PC-3 (cell line): ENCODE results near the gene PDCD2. TPM values are rescaled to one million over a fixed set of nuclear protein-coding genes. Genes with fewer than 3 reads are reported as not detected.

Source experiments
- ATAC-seq: fragments of 200-7000 bp; cut with Tn5 transposase; 2 replicates; pipeline ENCODE4 v1.9.1; 2020; ENCODE audit warnings: mild to moderate bottlenecking, moderate library complexity
- BruUV-seq: library from RNA; stranded (reverse); fragments of 400-500 nt; replicated peaks from 2 replicates; lab custom pipeline; 2021; lab: Mats Ljungman, UMichigan
- CTCF ChIA-PET: fragments of 300-600 bp; sonication (Branson Sonifier 250); formaldehyde crosslinking; loops from one replicate; lab custom pipeline; 2022; ENCODE audit warnings: antibody characterized with exemption; lab: Charles Lee
- POLR2A ChIA-PET: fragments of 300-600 bp; sonication (Branson Sonifier 250); formaldehyde crosslinking; loops from one replicate; lab custom pipeline; 2022; ENCODE audit warnings: antibody characterized with exemption; ENCODE audit not compliant: unreplicated experiment; lab: Charles Lee
- DNase-seq: peaks from one replicate; pipeline ENCODE4 v3.0.0-alpha.2; 2015
- H2AFZ ChIP-seq: fragments of 300-600 bp; sonication (generic); 2 replicates; pipeline ENCODE4 v1.6.0; 2016; ENCODE audit warnings: antibody characterized with exemption, low read length
- H3F3A ChIP-seq: fragments of 300-600 bp; sonication (generic); one replicate; pipeline ENCODE4 v1.6.0; 2017; ENCODE audit warnings: antibody characterized with exemption, low read length, control low read depth, mild to moderate bottlenecking; ENCODE audit not compliant: unreplicated experiment
- H3K27ac ChIP-seq: fragments of 300-600 bp; sonication (generic); 2 replicates; pipeline ENCODE4 v1.5.1; 2016; ENCODE audit warnings: mild to moderate bottlenecking, low read length
- H3K27me3 ChIP-seq: fragments of 300-600 bp; sonication (generic); 2 replicates; pipeline ENCODE4 v1.6.1; 2016; ENCODE audit warnings: low read length, mixed read lengths
- H3K36me3 ChIP-seq: fragments of 300-600 bp; sonication (generic); 2 replicates; pipeline ENCODE4 v1.6.1; 2016; ENCODE audit warnings: low read depth, mixed run types, low read length, mixed read lengths
- H3K4me1 ChIP-seq: fragments of 300-600 bp; sonication (generic); 2 replicates; pipeline ENCODE4 v1.5.1; 2016; ENCODE audit warnings: low read length; ENCODE audit not compliant: insufficient read depth
- H3K4me2 ChIP-seq: fragments of 300-600 bp; sonication (generic); 2 replicates; pipeline ENCODE4 v1.6.0; 2016; ENCODE audit warnings: low read length
- H3K4me3 ChIP-seq: fragments of 300-600 bp; sonication (generic); 2 replicates; pipeline ENCODE4 v1.5.1; 2016; ENCODE audit warnings: mild to moderate bottlenecking, low read length, mixed read lengths
- H3K79me2 ChIP-seq: fragments of 300-600 bp; sonication (generic); 2 replicates; pipeline ENCODE4 v1.6.1; 2017; ENCODE audit warnings: low read length, mixed read lengths
- H3K9ac ChIP-seq: fragments of 300-600 bp; sonication (generic); 2 replicates; pipeline ENCODE4 v1.6.0; 2016; ENCODE audit warnings: mild to moderate bottlenecking, low read length
- H3K9me2 ChIP-seq: fragments of 300-600 bp; sonication (generic); replicated peaks from 2 replicates; pipeline ENCODE4 v1.6.1; 2016; ENCODE audit warnings: mixed run types, low read length, mixed read lengths
- H3K9me3 ChIP-seq: fragments of 300-600 bp; sonication (generic); 2 replicates; pipeline ENCODE4 v1.6.1; 2016; ENCODE audit warnings: low read length, mixed read lengths
- H4K20me1 ChIP-seq: fragments of 300-600 bp; sonication (generic); 2 replicates; pipeline ENCODE4 v1.6.1; 2016; ENCODE audit warnings: low read length, mixed read lengths
- EZH2 ChIP-seq: fragments of 300-600 bp; sonication (generic); IDR thresholded peaks from one replicate; pipeline ENCODE4 v1.6.1; 2017; ENCODE audit warnings: antibody characterized with exemption, mild to moderate bottlenecking, low read length; ENCODE audit not compliant: unreplicated experiment
- EZH2phosphoT487 ChIP-seq: fragments of 300-600 bp; sonication (generic); IDR thresholded peaks from 2 replicates; pipeline ENCODE4 v1.6.1; 2018; ENCODE audit warnings: mild to moderate bottlenecking, antibody characterized with exemption, low read length, borderline replicate concordance
- intact Hi-C: fragments of 100-400 bp; cut with micrococcal nuclease; formaldehyde crosslinking; loops from 2 replicates; pipeline ENCODE4 v1.9.0; 2023
- total RNA-seq: library from RNA; depleted of rRNA; stranded (reverse); fragments of >200 nt; gene quantifications from 2 replicates; pipeline ENCODE4 v1.2.3, GENCODE V29; 2014
- TF ChIP-seq, protein P1 (sequence below): fragments of 300-600 bp; sonication (generic); conservative IDR thresholded peaks from 2 replicates; pipeline ENCODE4 v1.5.1; 2017; ENCODE audit warnings: antibody characterized with exemption, low read depth, mild to moderate bottlenecking, low read length

Gene PDCD2
- total RNA-seq, 1 experiment from 2014 or later: 95.4 TPM

DNA sequence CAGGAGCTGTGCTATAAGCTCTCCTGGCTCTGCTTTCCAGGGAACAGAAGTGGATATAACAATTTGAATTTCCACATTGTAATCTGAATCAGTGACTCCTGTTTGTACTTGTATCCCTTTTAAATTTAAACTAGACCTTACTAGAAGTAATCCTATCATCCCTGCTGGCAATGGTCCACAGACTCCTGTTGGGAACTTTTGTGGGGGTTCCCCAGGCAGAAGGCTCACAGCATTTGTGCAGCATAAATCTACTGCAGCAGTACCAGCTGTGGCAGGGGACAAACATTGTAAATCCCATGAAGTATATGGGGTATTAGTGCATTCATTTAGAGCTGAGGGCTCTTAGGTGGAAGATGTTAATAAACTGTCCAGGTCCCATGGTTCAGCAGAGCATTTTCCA, 12.0 kb upstream of the PDCD2 start:
- no TSS peak for BruUV-seq
- CTCF ChIA-PET: no interaction called here
- no peaks in the 10 kb centered on the region for H3K9me3 ChIP-seq
- H3F3A ChIP-seq: no peaks in the 10 kb centered on the region
- no peak overlapping the region for H3K4me3 ChIP-seq
- intact Hi-C loops: no loop called here
- no peaks in the 10 kb centered on the region; the same call in 1 of the 2 replicates for H3K27me3 ChIP-seq
- no peak overlapping the region for H3K4me2 ChIP-seq
- no peaks in the 10 kb centered on the region for H3K36me3 ChIP-seq
- DNase-seq (no peak), ATAC-seq (no peak)
- H3K4me1 ChIP-seq: no peaks in the 10 kb centered on the region
- H3K27ac ChIP-seq: no peak overlapping the region
- H2AFZ ChIP-seq: no peak overlapping the region
- TF ChIP-seq, protein P1, sequence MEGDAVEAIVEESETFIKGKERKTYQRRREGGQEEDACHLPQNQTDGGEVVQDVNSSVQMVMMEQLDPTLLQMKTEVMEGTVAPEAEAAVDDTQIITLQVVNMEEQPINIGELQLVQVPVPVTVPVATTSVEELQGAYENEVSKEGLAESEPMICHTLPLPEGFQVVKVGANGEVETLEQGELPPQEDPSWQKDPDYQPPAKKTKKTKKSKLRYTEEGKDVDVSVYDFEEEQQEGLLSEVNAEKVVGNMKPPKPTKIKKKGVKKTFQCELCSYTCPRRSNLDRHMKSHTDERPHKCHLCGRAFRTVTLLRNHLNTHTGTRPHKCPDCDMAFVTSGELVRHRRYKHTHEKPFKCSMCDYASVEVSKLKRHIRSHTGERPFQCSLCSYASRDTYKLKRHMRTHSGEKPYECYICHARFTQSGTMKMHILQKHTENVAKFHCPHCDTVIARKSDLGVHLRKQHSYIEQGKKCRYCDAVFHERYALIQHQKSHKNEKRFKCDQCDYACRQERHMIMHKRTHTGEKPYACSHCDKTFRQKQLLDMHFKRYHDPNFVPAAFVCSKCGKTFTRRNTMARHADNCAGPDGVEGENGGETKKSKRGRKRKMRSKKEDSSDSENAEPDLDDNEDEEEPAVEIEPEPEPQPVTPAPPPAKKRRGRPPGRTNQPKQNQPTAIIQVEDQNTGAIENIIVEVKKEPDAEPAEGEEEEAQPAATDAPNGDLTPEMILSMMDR: no peak
- TF ChIP-seq EZH2 (no peak), EZH2phosphoT487 (no peak)
- no peaks in the 10 kb centered on the region for H3K9me2 ChIP-seq
- no peaks in the 10 kb centered on the region for H3K79me2 ChIP-seq
- no peak overlapping the region for H3K9ac ChIP-seq
- POLR2A ChIA-PET: no interaction called here
- H4K20me1 ChIP-seq: no peaks in the 10 kb centered on the region

DNA sequence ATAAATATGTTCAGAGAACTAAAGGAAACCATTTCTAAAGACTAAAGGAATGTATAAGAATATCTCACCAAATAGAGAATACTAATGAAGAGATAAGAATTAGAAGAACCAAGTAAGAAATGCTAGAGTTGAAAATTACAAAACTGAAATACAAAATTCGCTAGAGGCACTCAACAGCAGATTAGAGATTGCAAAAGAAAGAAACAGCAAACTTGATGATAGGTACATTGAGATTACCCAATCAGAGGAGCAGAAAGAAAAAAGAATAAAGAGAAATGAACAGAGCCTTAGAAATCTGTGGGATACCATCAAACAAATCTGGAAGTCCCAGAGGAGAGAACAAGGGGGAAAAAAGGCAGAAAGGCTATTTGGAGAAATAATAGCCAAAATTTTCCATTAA, 6.3 kb upstream of the PDCD2 start:
- Histone ChIP-seq H3K79me2 (no peaks in the 10 kb centered on the region), H3K4me2 (no peak overlapping the region), H3F3A (no peaks in the 10 kb centered on the region), H3K36me3 (no peaks in the 10 kb centered on the region), H3K4me1 (no peaks in the 10 kb centered on the region), H4K20me1 (no peaks in the 10 kb centered on the region), H3K27ac (no peak overlapping the region), H3K9ac (no peak overlapping the region), H2AFZ (no peak overlapping the region), H3K9me3 (no peaks in the 10 kb centered on the region), H3K9me2 (no peaks in the 10 kb centered on the region), H3K4me3 (no peak overlapping the region), H3K27me3 (no peaks in the 10 kb centered on the region)
- TF ChIP-seq, protein P1: no peak
- TF ChIP-seq EZH2phosphoT487: no peak
- no peak for TF ChIP-seq EZH2
- DNase-seq: no peak
- BruUV-seq: no TSS peak
- ChIA-PET CTCF (no interaction called here), POLR2A (no interaction called here)
- intact Hi-C loops: no loop called here
- ATAC-seq: no peak

- intact Hi-C loops: no loop called here
- TSS peak; percentile 89 for BruUV-seq
Measured at GRCh38 chr6:170584954-170585498, 589 bp upstream of the PDCD2 start.

More at GRCh38 chr6:170584954-170585498, 589 bp upstream of the PDCD2 start:
- H3K36me3 ChIP-seq: peaks cover 11% of the 10 kb centered on the region
- ATAC-seq: peak; percentile 5; the same call in 1 of the 2 replicates
- no peaks in the 10 kb centered on the region; the same call in 1 of the 2 replicates for H4K20me1 ChIP-seq
- ChIA-PET POLR2A (interaction anchor here (0.7 kb wide), 1 partner anchor 378 kb away, joined by 3 read pairs; no protein-coding TSS in a partner anchor), CTCF (no interaction called here)
- H3K4me1 ChIP-seq: peaks cover 4% of the 10 kb centered on the region; the same call in 1 of the 2 replicates
- no peaks in the 10 kb centered on the region for H3K27me3 ChIP-seq
- TF ChIP-seq, protein P1: no peak
- TF ChIP-seq EZH2: no peak
- TF ChIP-seq EZH2phosphoT487: no peak
- peak overlapping the region; percentile 41; the same call in 1 of the 2 replicates for H3K27ac ChIP-seq
- peak overlapping the region; percentile 95 for H3K9ac ChIP-seq
- H3K4me3 ChIP-seq: peak overlapping the region; percentile 97
- no peaks in the 10 kb centered on the region for H3K9me3 ChIP-seq
- H3K4me2 ChIP-seq: peak overlapping the region; percentile 96
- H3K9me2 ChIP-seq: no peaks in the 10 kb centered on the region
- H2AFZ ChIP-seq: peak overlapping the region; percentile 98
- no peaks in the 10 kb centered on the region for H3F3A ChIP-seq
- DNase-seq: peak; percentile 31
- peaks cover 18% of the 10 kb centered on the region for H3K79me2 ChIP-seq
